GM18508 (cell line): ENCODE data around the gene BTD.
A peak's percentile ranks its signal among the peaks of the same experiment; 100 is the strongest.

Experiments
- ATAC-seq: cut with Tn5 transposase; IDR thresholded peaks from one replicate; pipeline ENCODE4 v1.9.1; 2021; ENCODE audit warnings: moderate number of reproducible peaks; ENCODE audit not compliant: insufficient read depth, unreplicated experiment

The BTD gene

DNA sequence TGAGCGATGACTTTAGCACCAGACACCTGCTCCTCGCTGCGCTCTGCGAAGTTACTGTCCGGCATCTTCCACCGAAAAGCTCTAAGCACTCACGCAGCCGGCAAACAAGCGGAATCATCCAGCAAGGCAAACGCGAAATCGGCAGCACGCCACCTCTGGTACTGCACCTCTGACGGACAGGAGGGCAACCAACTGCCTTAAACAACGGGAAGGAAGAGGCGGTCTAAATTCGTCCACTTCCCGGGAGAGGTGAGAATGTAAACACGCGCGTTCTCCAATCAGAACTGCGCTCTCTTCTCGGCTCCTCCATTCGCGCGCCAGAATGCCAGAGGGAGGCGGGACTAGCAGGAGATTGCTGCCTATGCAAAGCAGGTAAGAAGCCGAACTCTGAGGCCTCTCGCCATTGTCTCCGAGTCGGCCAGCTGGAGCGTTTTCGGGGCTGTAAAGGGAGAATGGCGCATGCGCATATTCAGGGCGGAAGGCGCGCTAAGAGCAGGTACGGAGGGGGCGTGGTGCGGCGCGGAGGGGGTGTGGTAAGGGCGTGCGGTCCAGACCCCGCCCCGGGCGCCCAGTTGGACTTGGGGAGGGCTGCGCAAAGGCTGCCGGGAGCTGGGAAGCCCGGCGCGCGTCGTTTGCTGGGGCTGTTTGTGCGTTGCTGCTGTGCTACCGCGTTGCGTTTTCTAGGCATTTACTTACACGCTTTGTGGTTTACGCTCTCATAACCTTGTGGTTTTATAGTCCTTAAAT is at the start of gene BTD, which contains the start of gene HACL1:
Gene BTD, plus strand, starts transcription at position 347 of the 747 bp plus-strand sequence. CDS start 33,695 bp downstream, outside the sequence.
Gene HACL1, minus strand, starts transcription at position 171 of the 747 bp plus-strand sequence. Its CDS starts 106 bp downstream, at position 65.
- peak; percentile 88 for ATAC-seq

DNA sequence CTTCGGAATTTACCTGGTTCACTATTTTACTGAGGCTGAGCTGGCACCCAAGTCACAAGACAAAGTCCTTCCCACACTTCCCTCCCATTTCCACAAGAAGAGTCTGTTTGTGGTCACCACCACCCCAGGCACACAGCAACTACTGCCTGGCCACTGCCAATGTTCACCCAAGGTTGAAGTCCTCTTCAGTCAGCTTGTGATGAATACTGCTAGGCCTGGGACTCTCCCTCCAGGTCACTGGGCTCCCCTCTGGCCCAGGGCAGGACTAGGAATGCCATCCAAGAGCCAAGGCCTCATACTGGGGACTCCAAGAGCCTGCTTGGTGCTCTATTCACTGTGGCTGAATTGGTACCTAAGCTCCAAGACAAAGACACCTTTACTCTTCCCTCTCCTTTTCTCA is 49.6 kb upstream of the BTD start:
- ATAC-seq = no peak

- no peak for ATAC-seq
These were observed 47.8 kb upstream of the BTD start for GRCh38 chr3:15553749-15554148.

DNA sequence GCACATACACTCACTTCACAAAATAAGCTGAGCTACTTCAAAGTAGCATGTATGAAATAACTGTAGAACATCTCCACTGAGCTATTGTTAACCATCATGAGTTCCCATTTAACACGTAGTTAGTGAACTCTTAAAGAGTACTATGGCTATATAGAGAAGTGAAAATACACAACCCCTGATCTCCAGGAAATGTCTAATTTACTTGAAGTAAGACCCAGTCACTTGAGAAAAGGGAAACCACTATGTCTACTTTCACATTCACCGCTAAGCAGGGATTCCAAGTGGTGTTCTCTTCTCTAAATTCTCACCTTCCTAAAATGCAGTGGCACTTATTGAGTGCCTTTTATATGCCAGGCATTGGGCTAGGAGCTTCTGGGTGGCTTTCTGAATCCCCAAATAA is 45.0 kb upstream of the BTD start:
- peak; percentile 64 for ATAC-seq

GRCh38 chr3:15557511-15557946 is 44.0 kb upstream of the BTD start:
- peak; percentile 51 for ATAC-seq

DNA sequence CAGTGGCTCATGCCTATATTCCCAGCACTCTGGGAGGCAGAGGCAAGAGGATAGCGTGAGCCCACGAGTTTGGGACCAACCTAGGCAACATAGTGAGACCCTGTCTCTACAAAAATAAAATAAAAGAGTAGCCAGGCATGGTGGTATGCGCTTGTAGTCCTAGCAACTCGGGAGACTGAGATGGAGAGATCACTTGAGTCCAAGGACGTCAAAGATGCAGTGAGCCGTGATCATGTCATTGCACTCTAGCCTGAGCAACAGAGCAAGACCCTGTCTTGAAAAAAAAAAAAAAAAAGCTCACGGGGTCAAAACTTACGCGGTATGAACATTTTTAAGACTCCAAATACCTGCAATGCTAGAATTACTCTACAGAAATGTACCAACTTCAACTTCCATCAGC is 43.0 kb upstream of the BTD start:
- no peak for ATAC-seq

GRCh38 chr3:15562560-15562959 is 39.0 kb upstream of the BTD start:
- ATAC-seq = no peak

DNA sequence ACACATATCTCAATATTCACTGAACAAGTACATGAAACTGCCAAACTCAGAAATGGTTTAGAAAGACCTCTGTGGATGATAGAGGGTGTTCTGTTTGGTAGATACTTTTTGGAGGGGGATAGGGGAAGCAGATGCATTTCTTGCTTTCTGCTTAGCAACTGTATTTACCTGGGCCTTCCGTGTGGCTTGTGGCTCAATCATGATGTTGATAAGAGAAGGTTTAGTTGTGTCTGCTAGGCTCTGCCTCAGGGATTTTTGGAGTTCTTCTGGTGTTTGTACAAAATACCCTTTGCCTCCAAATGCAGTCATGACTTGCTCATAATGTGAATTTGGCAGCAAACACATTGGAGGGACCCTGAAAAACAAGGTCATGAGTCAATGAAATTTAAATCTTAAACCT is 38.4 kb upstream of the BTD start:
- no peak for ATAC-seq

GRCh38 chr3:15572138-15572537 is 29.4 kb upstream of the BTD start:
- no peak for ATAC-seq

- no peak for ATAC-seq
These were observed 26.1 kb upstream of the BTD start for GRCh38 chr3:15575446-15575845.

GRCh38 chr3:15576475-15576874 is 25.1 kb upstream of the BTD start:
- ATAC-seq = no peak

DNA sequence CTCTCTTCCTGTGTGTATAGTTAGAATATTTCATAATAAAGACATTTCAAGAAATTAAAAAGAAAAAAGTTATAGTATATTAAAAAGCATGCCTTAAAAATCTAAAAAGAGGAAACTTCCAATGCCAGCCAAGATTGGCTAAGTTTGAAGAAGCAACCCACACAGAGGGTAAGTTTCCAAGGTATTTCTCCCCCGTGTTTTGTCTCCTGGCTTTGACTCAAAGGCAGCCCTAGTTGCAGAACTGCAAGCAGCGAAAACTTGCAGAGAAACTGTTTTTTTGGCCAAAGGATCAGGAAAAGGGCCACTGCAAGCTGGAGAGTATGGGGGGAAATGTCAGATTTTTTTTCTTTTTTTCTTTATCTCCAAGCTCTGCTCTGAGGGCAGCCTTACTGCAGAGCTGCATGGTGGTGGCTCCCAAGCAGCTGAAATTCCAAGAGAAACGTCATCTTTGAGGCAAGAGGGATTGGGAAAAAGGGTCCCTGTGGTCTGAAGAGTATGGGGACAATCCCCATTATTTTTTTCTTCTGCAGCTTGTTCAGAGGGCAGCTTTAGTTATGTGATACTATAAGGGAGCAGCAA is 23.2 kb upstream of the BTD start:
- no peak for ATAC-seq

GRCh38 chr3:15579051-15579450 is 22.5 kb upstream of the BTD start:
- ATAC-seq = no peak

DNA sequence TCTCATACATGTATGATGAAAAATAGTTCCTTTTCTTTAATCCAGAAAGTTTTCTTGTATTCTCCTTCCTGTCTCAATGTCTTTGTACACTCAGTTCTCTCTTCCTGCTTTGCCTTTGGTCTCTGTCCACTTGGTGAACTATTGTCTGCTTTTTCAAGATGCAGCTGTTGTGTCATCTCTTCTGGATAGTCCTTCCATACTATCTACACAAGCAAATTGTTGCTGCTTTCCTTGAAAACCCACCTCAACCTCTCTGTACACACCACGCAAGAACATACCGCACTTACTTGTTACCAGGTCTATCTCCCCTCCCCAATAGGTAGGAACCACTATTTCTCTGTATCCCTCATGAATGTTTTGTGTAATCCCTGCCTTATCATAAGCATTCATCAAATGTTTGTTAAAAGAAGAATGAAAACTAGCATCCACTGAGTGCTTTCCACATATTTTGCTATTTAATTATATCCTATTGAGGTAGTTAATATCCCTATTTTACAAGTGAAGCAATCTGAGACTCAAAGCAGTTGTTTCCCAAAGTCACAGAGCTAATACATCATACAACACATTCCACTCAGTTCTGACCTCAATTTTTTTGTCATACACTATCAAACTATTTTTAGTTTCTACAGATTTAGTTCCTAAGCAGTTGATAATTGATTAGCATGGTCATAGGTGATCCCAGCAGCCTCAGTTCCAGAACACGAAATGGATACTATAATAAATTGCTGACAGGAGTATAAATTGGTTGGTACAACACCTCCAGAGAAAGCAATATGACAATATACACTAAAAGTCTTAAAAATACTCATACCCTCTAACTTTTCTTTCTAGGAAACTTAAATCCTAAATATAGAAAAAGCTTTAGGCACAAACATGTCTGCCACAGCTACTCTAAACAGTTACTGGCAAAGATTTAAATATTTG is 19.8 kb upstream of the BTD start:
- no peak for ATAC-seq

GRCh38 chr3:15585111-15585845 is 16.3 kb upstream of the BTD start:
- ATAC-seq = no peak

- ATAC-seq = no peak
These were observed 10.3 kb upstream of the BTD start for GRCh38 chr3:15591242-15591641.

DNA sequence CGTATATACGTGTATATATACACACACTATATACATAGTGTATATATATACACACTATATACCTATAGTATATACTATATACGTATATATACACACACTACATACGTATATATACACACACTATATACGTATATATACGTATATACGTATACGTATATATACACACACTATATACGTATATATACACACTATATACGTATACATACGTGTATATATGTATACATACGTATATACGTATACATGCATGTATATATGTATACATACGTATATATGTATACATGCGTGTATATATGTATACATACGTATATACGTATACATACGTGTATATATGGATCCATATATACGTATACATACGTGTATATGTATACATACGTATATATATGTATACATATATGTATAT is 9.6 kb upstream of the BTD start:
- no peak for ATAC-seq

DNA sequence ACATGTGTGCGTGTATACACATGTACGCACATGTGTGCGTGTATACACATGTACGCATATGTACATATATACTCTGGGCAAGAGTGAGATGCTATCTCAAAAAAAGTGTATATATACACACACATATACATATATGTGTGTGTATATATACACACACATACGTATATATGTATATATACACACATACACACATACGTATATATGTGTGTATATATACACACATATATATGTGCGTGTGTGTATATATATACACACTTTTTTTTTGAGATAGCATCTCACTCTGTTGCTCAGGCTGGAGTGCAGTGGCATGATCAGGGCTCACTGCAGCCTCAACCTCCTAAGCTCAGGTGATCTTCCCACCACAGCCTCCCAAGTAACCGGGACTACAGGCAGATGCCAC is 8.6 kb upstream of the BTD start:
- no peak for ATAC-seq

- no peak for ATAC-seq
These were observed 5.6 kb upstream of the BTD start for GRCh38 chr3:15595955-15596354.

DNA sequence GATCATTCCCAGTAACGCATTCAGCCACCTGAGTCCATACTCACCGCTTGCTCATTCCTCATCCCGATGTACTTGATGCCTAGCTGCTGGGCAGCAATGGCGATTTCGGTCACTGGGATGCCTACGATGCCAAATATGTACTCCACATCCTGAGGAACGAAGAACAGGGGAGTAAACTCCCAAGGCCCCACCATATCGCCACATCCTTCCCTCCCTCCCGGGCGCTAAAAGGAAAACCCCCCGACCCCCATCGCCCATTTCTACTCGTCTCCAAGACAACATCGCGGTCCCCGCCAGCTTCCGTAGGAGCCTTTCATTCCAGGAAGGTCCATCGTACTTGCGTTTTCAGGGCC is 523 bp upstream of the BTD start:
- no peak for ATAC-seq
